Measurements from ENCODE around the gene RP2.
A peak's percentile ranks its signal among the peaks of the same experiment; 100 is the strongest.

Gene RP2

DNA sequence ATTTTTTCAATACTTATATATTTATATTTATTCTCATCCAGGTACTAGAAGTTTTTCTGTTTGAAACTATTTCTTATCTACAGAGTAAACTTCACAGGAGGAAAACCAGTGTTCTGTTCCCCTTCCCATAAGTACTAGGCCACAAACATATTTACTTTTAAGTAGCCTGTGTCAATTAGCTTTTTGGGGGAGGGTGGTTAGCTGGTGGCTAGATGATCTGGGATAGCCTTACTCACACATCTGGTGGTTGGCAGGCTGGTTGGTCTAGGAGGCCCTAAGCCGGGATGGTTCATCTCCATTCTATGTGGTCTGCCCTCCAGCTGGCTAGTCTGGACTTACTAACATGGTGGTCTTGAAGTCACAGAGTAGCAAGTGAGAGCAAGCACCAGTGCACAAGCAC is 81.6 kb downstream of the RP2 start:
- Histone ChIP-seq H3K36me3 (ENCODE audit: control insufficient read depth, insufficient read depth, low read length) (no peaks in the 10 kb centered on the region), H3K4me1 (ENCODE audit: control insufficient read depth, insufficient read depth, low read length, poor library complexity, severe bottlenecking) (peaks cover 4% of the 10 kb centered on the region), H3K9me3 (ENCODE audit: control insufficient read depth, low read length) (peaks cover 3% of the 10 kb centered on the region), H3K27ac (ENCODE audit: low read depth, low read length, severe bottlenecking) (no peak overlapping the region), H3K4me3 (ENCODE audit: extremely low read depth, insufficient read depth, low read length, poor library complexity, severe bottlenecking) (no peak overlapping the region)
- 100% methylated on average over 1 of the region's 1 CpG; no CpG with 5 or more reads in 1 of the 2 experiments for WGBS, 2 experiments (ENCODE audit: insufficient coverage in 2 of 2)

DNA sequence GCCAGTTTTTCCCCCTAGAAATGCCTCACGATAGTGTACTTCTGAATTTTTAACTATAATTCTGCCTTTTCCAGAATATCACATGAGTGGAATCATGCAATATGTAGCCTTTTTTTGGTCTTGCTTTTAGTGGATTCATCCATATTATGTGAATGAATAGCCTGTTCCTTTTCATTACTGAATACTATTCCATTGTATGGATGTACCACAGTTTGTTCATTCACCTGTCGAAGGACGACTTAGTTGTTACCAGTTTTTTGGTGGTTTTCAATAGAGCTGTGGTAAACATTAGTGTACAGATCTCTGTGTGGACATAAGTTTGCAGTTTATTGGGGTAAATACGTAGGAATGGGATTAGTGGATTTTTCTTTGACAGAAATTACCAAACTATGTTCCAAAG is 83.4 kb downstream of the RP2 start:
- H3K4me3 ChIP-seq (ENCODE audit: extremely low read depth, insufficient read depth, low read length, poor library complexity, severe bottlenecking) = no peak overlapping the region
- 80% methylated on average over 1 of the region's 4 CpGs; no CpG with 5 or more reads in 1 of the 2 experiments for WGBS, 2 experiments (ENCODE audit: insufficient coverage in 2 of 2)

DNA sequence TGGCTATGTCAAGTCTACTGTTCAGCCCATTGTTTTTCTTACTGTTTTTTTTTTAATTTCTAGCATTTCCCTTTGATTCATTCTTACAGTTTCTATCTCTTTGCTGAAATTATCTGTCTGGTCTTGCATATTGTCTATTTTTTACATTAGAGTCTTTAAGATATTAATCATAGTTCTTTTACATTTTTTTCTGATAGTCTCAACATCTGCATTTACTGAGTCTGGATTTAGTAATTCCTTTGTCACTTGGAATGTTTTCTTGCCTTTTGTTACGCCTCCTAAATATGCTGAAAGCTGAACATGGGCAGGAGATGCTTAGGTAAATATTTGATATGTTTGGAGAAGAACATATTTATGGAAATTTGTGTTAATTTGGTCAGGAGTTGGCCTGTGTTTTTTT is 85.8 kb downstream of the RP2 start:
- Histone ChIP-seq H3K9me3 (ENCODE audit: control insufficient read depth, low read length) (peaks cover 3% of the 10 kb centered on the region), H3K27ac (ENCODE audit: low read depth, low read length, severe bottlenecking) (no peak overlapping the region), H3K36me3 (ENCODE audit: control insufficient read depth, insufficient read depth, low read length) (no peaks in the 10 kb centered on the region), H3K4me1 (ENCODE audit: control insufficient read depth, insufficient read depth, low read length, poor library complexity, severe bottlenecking) (no peaks in the 10 kb centered on the region), H3K4me3 (ENCODE audit: extremely low read depth, insufficient read depth, low read length, poor library complexity, severe bottlenecking) (no peak overlapping the region)
- 100% methylated on average over 1 of the region's 1 CpG; no CpG with 5 or more reads in 1 of the 2 experiments for WGBS, 2 experiments (ENCODE audit: insufficient coverage in 2 of 2)

More for the DNA sequence above, 83.4 kb downstream of the RP2 start:
- no peaks in the 10 kb centered on the region for H3K4me1 ChIP-seq (ENCODE audit: control insufficient read depth, insufficient read depth, low read length, poor library complexity, severe bottlenecking)
- H3K9me3 ChIP-seq (ENCODE audit: control insufficient read depth, low read length) = peaks cover 3% of the 10 kb centered on the region
- H3K27ac ChIP-seq (ENCODE audit: low read depth, low read length, severe bottlenecking) = no peak overlapping the region
- H3K36me3 ChIP-seq (ENCODE audit: control insufficient read depth, insufficient read depth, low read length) = no peaks in the 10 kb centered on the region

DNA sequence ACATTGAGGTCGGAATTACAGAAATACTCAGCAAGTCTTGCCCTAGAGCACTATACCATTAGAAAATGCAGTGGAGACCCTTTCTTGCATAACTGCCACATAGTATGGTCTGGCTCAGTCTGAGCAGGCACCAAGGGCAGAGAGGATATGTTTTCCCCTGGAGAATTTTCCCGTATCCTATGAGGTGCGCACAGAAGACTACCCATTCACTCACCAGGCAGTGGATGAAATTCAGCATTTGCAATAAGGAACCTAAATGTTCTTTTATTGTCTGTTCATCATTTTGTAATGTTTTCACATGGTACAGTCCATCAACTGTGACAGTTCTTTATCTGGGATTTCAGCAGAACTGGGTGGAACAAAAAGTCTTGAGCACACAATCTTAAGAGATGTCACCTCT is 90.9 kb downstream of the RP2 start:
- no peaks in the 10 kb centered on the region for H3K9me3 ChIP-seq (ENCODE audit: control insufficient read depth, low read length)
- no peaks in the 10 kb centered on the region for H3K36me3 ChIP-seq (ENCODE audit: control insufficient read depth, insufficient read depth, low read length)
- no peak overlapping the region for H3K4me3 ChIP-seq (ENCODE audit: extremely low read depth, insufficient read depth, low read length, poor library complexity, severe bottlenecking)
- WGBS, 2 experiments (ENCODE audit: insufficient coverage in 2 of 2) = 100% methylated on average over 1 of the region's 3 CpGs; no CpG with 5 or more reads in 1 of the 2 experiments
- H3K27ac ChIP-seq (ENCODE audit: low read depth, low read length, severe bottlenecking) = no peak overlapping the region
- peaks cover 10% of the 10 kb centered on the region for H3K4me1 ChIP-seq (ENCODE audit: control insufficient read depth, insufficient read depth, low read length, poor library complexity, severe bottlenecking)

DNA sequence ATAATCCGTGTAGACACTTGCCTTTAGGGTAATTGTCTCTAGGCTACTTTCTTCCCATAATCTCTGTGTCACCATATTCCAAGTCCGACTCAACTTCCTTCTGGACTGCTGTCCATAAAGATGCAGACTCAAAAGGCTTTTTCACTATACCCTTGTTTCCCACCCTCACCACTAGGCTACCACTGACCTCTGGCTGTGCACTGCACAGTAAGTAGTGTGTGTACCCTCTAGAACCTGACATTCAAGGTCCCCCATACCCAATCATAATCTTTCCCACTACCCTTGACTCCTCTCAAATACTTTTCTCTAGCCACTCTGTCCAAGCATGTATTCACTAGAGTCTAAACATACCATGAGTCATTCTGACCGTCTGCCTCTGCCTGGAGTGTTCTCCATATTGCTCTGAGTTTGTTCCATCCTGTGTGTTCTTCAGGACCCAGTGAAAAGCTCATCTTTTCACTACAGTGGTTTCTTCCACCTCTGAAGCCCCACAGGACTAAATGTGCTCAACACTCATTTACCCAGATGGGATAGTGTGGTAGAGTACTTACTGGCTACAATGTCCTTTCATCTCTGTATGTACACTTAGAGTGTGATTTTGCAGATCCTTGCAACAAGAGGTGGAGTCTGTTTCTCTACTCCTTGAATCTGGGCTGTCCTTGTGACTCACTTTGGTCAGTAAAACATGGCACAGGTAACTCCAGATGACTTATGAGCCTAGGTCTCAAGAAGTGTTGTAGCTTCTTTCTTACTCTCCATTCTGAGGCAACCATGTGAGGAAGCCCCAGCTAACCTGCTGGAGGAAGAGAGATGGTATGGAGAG is 92.8 kb downstream of the RP2 start:
- no peak overlapping the region for H3K4me3 ChIP-seq (ENCODE audit: extremely low read depth, insufficient read depth, low read length, poor library complexity, severe bottlenecking)
- peaks cover 10% of the 10 kb centered on the region for H3K4me1 ChIP-seq (ENCODE audit: control insufficient read depth, insufficient read depth, low read length, poor library complexity, severe bottlenecking)
- 80% methylated on average over 1 of the region's 3 CpGs; no CpG with 5 or more reads in 1 of the 2 experiments for WGBS, 2 experiments (ENCODE audit: insufficient coverage in 2 of 2)
- peak overlapping the region; percentile 6 for H3K27ac ChIP-seq (ENCODE audit: low read depth, low read length, severe bottlenecking)
- no peaks in the 10 kb centered on the region for H3K9me3 ChIP-seq (ENCODE audit: control insufficient read depth, low read length)
- H3K36me3 ChIP-seq (ENCODE audit: control insufficient read depth, insufficient read depth, low read length) = no peaks in the 10 kb centered on the region

All from mesodermal cell (in vitro differentiated cells).